Measurements from ENCODE around the gene LPAR1.
A peak's percentile ranks its signal among the peaks of the same experiment; 100 is the strongest.

The LPAR1 gene

DNA sequence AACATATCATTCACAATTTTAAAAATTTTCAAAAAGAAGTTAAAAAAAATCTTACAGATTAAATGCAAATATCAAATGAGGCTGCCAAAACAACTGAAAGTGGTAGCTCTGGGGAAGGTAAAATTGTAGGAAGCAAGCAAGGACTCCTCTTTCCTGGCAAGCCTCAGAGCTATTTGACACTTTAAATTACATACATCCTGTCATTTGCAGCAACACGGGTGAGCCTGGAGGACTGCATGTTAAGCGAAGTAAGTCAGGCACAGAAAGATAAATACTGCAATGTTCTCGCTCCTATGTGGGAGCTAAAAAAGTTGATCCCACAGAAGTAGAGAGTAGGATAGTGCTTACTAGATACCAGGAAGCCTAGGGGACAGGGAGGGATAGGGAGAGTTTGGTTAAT lies 58.0 kb downstream of the LPAR1 start:
- TF ChIP-seq CTCF (IDR thresholded peaks at IDR 0.05; ENCODE audit: low read depth, low read length): no peak
- H3K4me3 ChIP-seq (replicated peaks in 1 of 2; ENCODE audit: low read depth in 2 of 2, low read length in 2 of 2): no peak overlapping the region
- DNase-seq (ENCODE audit: low read depth in 2 of 2): no peak

GRCh38 chr9:110979636-110980035 lies 58.6 kb downstream of the LPAR1 start:
- DNase-seq (ENCODE audit: low read depth in 2 of 2): peak in 1 of 2 donors; percentile 55
- no peak overlapping the region for H3K4me3 ChIP-seq (replicated peaks in 1 of 2; ENCODE audit: low read depth in 2 of 2, low read length in 2 of 2)
- TF ChIP-seq CTCF (IDR thresholded peaks at IDR 0.05; ENCODE audit: low read depth, low read length): no peak

DNA sequence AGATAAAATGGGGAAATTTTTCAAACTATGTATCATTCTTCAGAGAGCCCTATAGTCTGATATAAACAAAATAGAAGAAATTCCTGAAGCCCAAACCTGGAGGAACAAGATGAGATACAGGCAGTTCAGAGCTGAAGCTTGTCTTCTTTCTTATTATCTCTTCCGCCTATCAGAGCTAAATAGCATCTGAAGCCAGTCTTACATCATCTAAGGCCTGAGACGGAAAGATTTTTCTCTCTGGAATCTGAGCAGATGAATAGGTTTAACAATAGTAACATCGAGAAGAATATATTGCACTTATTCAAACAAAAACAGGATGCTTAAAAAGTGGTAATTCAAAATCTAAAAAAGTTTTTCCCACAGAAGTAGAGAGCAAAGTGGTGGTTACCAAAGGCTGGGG lies 59.8 kb downstream of the LPAR1 start:
- no peak overlapping the region for H3K4me3 ChIP-seq (replicated peaks in 1 of 2; ENCODE audit: low read depth in 2 of 2, low read length in 2 of 2)
- no peak for DNase-seq (ENCODE audit: low read depth in 2 of 2)
- TF ChIP-seq CTCF (IDR thresholded peaks at IDR 0.05; ENCODE audit: low read depth, low read length): no peak

DNA sequence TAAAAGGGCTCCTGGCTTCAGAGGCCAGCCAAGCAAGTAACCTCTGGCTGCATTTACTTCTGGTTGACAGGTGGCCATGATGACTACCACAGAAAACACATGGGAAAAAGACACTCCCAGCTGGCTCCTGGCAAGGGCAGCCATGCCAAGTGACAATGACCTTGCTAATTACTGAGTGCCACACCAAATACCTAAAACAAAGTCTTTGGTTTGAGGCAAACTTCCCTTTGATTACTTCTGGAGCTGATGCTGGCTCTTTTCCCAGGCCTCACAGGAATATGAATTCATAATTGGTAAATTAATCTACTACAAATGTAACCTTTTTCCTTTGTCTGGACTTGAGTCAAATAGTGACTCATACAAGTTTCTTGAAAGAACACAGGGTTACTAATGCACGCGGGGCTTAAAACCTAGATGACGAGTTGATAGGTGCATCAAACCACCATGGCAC lies 61.0 kb downstream of the LPAR1 start:
- no peak for TF ChIP-seq CTCF (IDR thresholded peaks at IDR 0.05; ENCODE audit: low read depth, low read length)

GRCh38 chr9:110975969-110976368 lies 62.3 kb downstream of the LPAR1 start:
- DNase-seq (ENCODE audit: low read depth in 2 of 2): peak; percentile 42 to 48
- TF ChIP-seq CTCF (IDR thresholded peaks at IDR 0.05; ENCODE audit: low read depth, low read length): no peak
- no peak overlapping the region for H3K4me3 ChIP-seq (replicated peaks in 1 of 2; ENCODE audit: low read depth in 2 of 2, low read length in 2 of 2)

More for the DNA sequence above, 61.0 kb downstream of the LPAR1 start:
- no peak overlapping the region for H3K4me3 ChIP-seq (replicated peaks in 1 of 2; ENCODE audit: low read depth in 2 of 2, low read length in 2 of 2)
- peak; percentile 63 to 87 for DNase-seq (ENCODE audit: low read depth in 2 of 2)

DNA sequence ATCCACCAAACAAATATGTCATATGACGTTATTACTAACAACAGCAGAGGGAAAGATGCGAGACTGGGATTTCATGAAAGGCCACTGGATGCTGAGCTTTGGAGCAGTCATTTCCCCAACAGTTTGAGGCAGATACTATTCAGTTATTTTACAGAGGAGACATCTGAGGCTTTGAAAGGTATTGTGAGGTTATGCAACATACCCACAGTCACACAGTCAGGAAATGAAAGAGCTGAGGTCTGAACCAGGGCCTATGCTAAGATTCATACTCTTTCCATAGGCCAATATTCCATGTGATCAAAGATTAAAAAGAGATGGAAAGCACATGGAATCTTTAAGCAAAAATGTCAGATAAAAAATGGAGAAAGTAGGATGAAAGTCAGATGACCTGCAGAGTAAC lies 63.0 kb downstream of the LPAR1 start:
- DNase-seq (ENCODE audit: low read depth in 2 of 2): peak in 1 of 2 donors; percentile 47
- H3K4me3 ChIP-seq (replicated peaks in 1 of 2; ENCODE audit: low read depth in 2 of 2, low read length in 2 of 2): no peak overlapping the region
- TF ChIP-seq CTCF (IDR thresholded peaks at IDR 0.05; ENCODE audit: low read depth, low read length): no peak

DNA sequence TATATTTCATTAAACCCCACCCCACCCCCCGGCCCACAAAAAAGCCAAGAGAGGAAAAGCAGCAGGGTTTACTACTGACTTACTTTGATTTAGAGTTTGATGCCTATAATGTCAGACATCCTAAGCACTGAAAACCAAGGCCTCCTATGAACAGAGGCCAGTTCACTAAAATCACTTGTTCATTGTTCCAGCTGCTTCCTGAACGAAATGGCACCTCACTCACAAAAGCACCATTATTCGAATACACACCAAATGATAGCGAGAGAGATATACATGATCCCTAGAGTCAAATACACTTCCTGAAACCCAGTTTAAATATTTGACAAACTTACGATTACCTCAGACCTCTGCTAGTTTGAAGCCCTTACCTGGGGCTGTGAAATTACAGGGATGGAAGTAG lies 66.6 kb downstream of the LPAR1 start:
- DNase-seq (ENCODE audit: low read depth in 2 of 2): no peak
- no peak overlapping the region for H3K4me3 ChIP-seq (replicated peaks in 1 of 2; ENCODE audit: low read depth in 2 of 2, low read length in 2 of 2)
- TF ChIP-seq CTCF (IDR thresholded peaks at IDR 0.05; ENCODE audit: low read depth, low read length): no peak
